ENCODE measurements around the gene TUFM. TPM values are rescaled to one million over a fixed set of nuclear protein-coding genes. Genes with fewer than 3 reads are reported as not detected.

Gene TUFM
- total and polyA plus RNA-seq, 4 donors, result 58.6 to 260 (median 178) TPM

DNA sequence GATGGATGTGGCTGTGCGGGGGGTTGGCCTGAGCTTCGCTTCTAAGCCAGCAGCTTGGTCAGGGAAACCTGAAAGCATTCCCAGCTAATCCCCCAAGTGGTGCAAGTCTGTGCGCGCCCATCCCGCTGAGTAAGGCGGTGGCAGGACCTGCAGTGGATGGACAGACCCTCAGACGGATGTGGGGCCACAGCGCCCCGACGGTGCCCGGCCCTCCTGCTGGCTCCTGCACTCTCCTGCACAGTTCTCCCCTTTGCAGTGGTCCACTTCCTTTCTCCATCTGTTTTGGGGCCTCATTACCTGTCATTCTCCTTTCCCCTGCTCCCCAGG lies 34.4 kb upstream of the TUFM start:
- ATAC-seq (ENCODE audit: insufficient read depth, low FRiP score) (no peak), DNase-seq (no peak)
- peaks cover 0 to 22% (median 6%) of the 10 kb centered on the region in 5 donors for H3K4me1 ChIP-seq (ENCODE audit: control insufficient read depth in 5 of 5, insufficient read depth in 5 of 5, low read length in 5 of 5)
- H3K27me3 ChIP-seq (ENCODE audit: control insufficient read depth in 3 of 3, insufficient read depth in 3 of 3, low read length in 2 of 3), result peaks cover 0 to 9% (median 0%) of the 10 kb centered on the region in 3 donors
- no peak overlapping the region for H3K27ac ChIP-seq (ENCODE audit: low read depth in 1 of 2, low read length in 1 of 2)
- no peaks in the 10 kb centered on the region for H3K36me3 ChIP-seq (ENCODE audit: control insufficient read depth in 4 of 4, insufficient read depth in 4 of 4, low read length in 4 of 4)
- H3K9ac ChIP-seq (ENCODE audit: insufficient read depth in 1 of 2, low read length in 2 of 2), result no peak overlapping the region
- TF ChIP-seq, protein P1, sequence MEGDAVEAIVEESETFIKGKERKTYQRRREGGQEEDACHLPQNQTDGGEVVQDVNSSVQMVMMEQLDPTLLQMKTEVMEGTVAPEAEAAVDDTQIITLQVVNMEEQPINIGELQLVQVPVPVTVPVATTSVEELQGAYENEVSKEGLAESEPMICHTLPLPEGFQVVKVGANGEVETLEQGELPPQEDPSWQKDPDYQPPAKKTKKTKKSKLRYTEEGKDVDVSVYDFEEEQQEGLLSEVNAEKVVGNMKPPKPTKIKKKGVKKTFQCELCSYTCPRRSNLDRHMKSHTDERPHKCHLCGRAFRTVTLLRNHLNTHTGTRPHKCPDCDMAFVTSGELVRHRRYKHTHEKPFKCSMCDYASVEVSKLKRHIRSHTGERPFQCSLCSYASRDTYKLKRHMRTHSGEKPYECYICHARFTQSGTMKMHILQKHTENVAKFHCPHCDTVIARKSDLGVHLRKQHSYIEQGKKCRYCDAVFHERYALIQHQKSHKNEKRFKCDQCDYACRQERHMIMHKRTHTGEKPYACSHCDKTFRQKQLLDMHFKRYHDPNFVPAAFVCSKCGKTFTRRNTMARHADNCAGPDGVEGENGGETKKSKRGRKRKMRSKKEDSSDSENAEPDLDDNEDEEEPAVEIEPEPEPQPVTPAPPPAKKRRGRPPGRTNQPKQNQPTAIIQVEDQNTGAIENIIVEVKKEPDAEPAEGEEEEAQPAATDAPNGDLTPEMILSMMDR (IDR thresholded peaks at IDR 0.05; ENCODE audit: control extremely low read depth, extremely low read depth), result no peak
- no peak overlapping the region for H3K4me3 ChIP-seq
- H3K9me3 ChIP-seq (ENCODE audit: control insufficient read depth in 4 of 4, insufficient read depth in 3 of 4, low read length in 3 of 4), result no peaks in the 10 kb centered on the region
- whole genome bisulfite sequencing, 2 donors, result 17 to 21% methylated on average over 11 of the region's 11 CpGs

DNA sequence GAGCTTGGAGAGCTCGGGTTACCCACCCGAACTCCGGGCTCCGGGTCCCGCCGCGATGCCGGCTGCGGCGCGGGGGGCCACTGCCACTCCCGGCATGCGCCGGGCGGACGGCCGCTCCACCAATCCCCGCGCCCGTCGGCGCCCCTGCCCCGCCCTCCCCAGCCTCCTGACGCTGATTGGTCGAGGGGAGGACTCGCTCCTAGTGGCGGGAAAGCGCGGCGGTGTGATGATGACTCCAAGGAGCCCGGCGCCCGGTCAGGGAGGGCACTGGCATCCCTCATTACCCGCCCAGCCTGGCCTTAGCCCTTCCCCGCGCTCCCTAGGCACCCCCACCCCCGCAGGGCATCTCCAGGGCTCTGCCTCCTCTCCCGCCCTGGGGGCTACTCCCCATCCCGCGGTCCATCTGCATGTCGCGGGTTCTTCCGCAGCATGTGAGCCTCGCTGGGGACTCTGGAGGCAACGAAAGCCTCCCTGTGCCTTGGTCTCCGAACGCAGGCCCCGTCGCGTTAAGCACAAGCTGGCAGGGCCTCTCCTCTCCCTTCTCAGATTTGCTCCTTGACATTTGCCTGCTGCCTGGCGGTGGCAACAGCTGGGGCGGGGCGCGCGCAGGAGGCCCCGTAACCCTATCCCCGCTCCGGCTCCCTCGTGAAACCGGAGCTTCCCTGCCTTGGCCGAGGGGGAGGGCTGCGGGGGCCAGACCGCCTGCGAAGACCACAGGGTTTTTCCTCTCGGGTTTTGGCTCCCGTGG lies 33.9 kb upstream of the TUFM start:
- Histone ChIP-seq H3K4me3 (peak overlapping the region; percentile 57), H3K27me3 (ENCODE audit: control insufficient read depth in 3 of 3, insufficient read depth in 3 of 3, low read length in 2 of 3) (peaks cover 0 to 9% (median 0%) of the 10 kb centered on the region in 3 donors), H3K9ac (ENCODE audit: insufficient read depth in 1 of 2, low read length in 2 of 2) (no peak overlapping the region), H3K27ac (ENCODE audit: low read depth in 1 of 2, low read length in 1 of 2) (no peak overlapping the region), H3K9me3 (ENCODE audit: control insufficient read depth in 4 of 4, insufficient read depth in 3 of 4, low read length in 3 of 4) (no peaks in the 10 kb centered on the region), H3K4me1 (ENCODE audit: control insufficient read depth in 5 of 5, insufficient read depth in 5 of 5, low read length in 5 of 5) (peaks cover 0 to 23% (median 6%) of the 10 kb centered on the region in 5 donors), H3K36me3 (ENCODE audit: control insufficient read depth in 4 of 4, insufficient read depth in 4 of 4, low read length in 4 of 4) (no peaks in the 10 kb centered on the region)
- DNase-seq, result peak; percentile 87 to 92 (median 89)
- WGBS, 2 donors, result 1 to 2% methylated on average over 63 to 66 of the region's 66 CpGs
- peak; percentile 94 for ATAC-seq (ENCODE audit: insufficient read depth, low FRiP score)
- TF ChIP-seq, protein P1 (IDR thresholded peaks at IDR 0.05; ENCODE audit: control extremely low read depth, extremely low read depth), result no peak

DNA sequence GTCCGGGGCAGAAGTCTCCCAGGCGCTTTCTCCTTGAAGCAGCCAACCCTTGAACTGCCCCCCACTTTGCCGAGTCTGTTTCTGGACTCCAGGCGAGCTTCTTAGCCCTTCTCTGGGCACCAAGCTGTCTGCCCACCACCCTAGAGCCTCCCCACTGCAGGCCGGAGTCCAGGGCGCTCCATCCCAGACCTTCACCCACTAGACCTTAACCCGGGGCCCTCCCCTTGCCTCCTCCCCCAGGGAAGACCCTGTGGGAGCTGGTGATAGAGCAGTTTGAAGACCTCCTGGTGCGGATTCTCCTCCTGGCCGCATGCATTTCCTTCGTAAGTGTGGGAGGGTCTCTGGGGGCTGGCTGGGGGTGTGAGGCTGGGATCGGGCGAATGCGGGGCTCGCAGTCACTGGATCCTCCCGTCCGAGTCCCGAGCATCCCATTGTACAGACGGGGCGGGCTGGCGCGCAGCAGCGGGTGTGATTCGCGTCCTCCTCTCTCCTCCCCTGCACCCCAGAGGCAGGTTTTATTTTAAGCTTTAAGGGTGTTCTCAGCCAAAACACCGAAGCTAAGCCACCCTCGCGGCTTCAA lies 33.2 kb upstream of the TUFM start:
- peak overlapping the region in 1 of 2 donors; percentile 39 for H3K9ac ChIP-seq (ENCODE audit: insufficient read depth in 1 of 2, low read length in 2 of 2)
- peaks cover 0 to 24% (median 6%) of the 10 kb centered on the region in 5 donors for H3K4me1 ChIP-seq (ENCODE audit: control insufficient read depth in 5 of 5, insufficient read depth in 5 of 5, low read length in 5 of 5)
- DNase-seq, result no peak
- H3K27me3 ChIP-seq (ENCODE audit: control insufficient read depth in 3 of 3, insufficient read depth in 3 of 3, low read length in 2 of 3), result peaks cover 0 to 9% (median 0%) of the 10 kb centered on the region in 3 donors
- peak; percentile 39 for ATAC-seq (ENCODE audit: insufficient read depth, low FRiP score)
- H3K27ac ChIP-seq (ENCODE audit: low read depth in 1 of 2, low read length in 1 of 2), result no peak overlapping the region
- H3K4me3 ChIP-seq, result peak overlapping the region; percentile 57
- TF ChIP-seq, protein P1 (IDR thresholded peaks at IDR 0.05; ENCODE audit: control extremely low read depth, extremely low read depth), result no peak
- no peaks in the 10 kb centered on the region for H3K9me3 ChIP-seq (ENCODE audit: control insufficient read depth in 4 of 4, insufficient read depth in 3 of 4, low read length in 3 of 4)
- peaks cover 0 to 3% (median 2%) of the 10 kb centered on the region in 4 donors for H3K36me3 ChIP-seq (ENCODE audit: control insufficient read depth in 4 of 4, insufficient read depth in 4 of 4, low read length in 4 of 4)
- 3% methylated on average over 27 of the region's 27 CpGs for WGBS, 2 donors
